IMR-90 (cell line): ENCODE data around the gene ROBO1. TPM values are rescaled to one million over a fixed set of nuclear protein-coding genes. Genes with fewer than 3 reads are reported as not detected.

Source experiments
- ATAC-seq: fragments of 200-7000 bp; cut with Tn5 transposase; 2 replicates; pipeline ENCODE4 v1.9.1; 2020; ENCODE audit warnings: low read depth, mild to moderate bottlenecking, moderate library complexity
- BruUV-seq: library from RNA; stranded (reverse); fragments of 400-500 nt; replicated peaks from 2 replicates; lab custom pipeline; 2021; lab: Mats Ljungman, UMichigan
- CTCF ChIA-PET: fragments of 300-600 bp; formaldehyde crosslinking; extraction: SDS; loops from one replicate; lab custom pipeline; 2021; ENCODE audit warnings: antibody characterized with exemption; lab: Yijun Ruan, JAX
- POLR2A ChIA-PET: fragments of 300-600 bp; sonication (Branson Sonifier 250); formaldehyde crosslinking; loops from one replicate; lab custom pipeline; 2022; ENCODE audit warnings: antibody characterized with exemption; ENCODE audit not compliant: unreplicated experiment; lab: Charles Lee
- DNase-seq: peaks from one replicate; pipeline ENCODE4 v3.0.0; 2013
- H2AFZ ChIP-seq: replicated peaks from 2 replicates; pipeline ENCODE3; 2013; ENCODE audit warnings: low read length, mild to moderate bottlenecking; ENCODE audit not compliant: poor library complexity
- H2AK5ac ChIP-seq: 2 replicates; pipeline ENCODE4 v1.6.1; 2013; ENCODE audit warnings: low read depth, low read length, inconsistent platforms
- H2AK9ac ChIP-seq: replicated peaks from 2 replicates; pipeline ENCODE3; 2013; ENCODE audit warnings: mild to moderate bottlenecking, low read depth, low read length, moderate library complexity; ENCODE audit not compliant: poor library complexity
- H2BK120ac ChIP-seq: 2 replicates; pipeline ENCODE4 v1.6.1; 2013; ENCODE audit warnings: low read depth, low read length, inconsistent platforms
- H2BK15ac ChIP-seq: 3 replicates; pipeline ENCODE4 v1.6.1; 2013; ENCODE audit warnings: low read depth, low read length, inconsistent platforms
- H2BK20ac ChIP-seq: 2 replicates; pipeline ENCODE4 v1.6.1; 2013; ENCODE audit warnings: low read depth, mild to moderate bottlenecking, inconsistent platforms, low read length, moderate library complexity
- H2BK5ac ChIP-seq: 2 replicates; pipeline ENCODE4 v1.6.1; 2013; ENCODE audit warnings: mild to moderate bottlenecking, low read depth, low read length, inconsistent platforms; ENCODE audit not compliant: poor library complexity, severe bottlenecking
- H3K14ac ChIP-seq: replicated peaks from 2 replicates; pipeline ENCODE4 v1.6.1; 2013; ENCODE audit warnings: low read depth, low read length, inconsistent platforms
- H3K18ac ChIP-seq: 2 replicates; pipeline ENCODE4 v1.6.1; 2013; ENCODE audit warnings: low read depth, low read length, control low read depth
- H3K23ac ChIP-seq: 2 replicates; pipeline ENCODE4 v1.6.1; 2013; ENCODE audit warnings: low read depth, low read length, inconsistent platforms
- H3K27ac ChIP-seq: 2 replicates; pipeline ENCODE4 v1.5.1; 2013; ENCODE audit warnings: mild to moderate bottlenecking, control low read depth, low read length; ENCODE audit not compliant: insufficient read depth
- H3K27me3 ChIP-seq: 2 replicates; pipeline ENCODE4 v1.6.1; 2013; ENCODE audit warnings: low read length; ENCODE audit not compliant: control insufficient read depth, insufficient read depth
- H3K36me3 ChIP-seq: 2 replicates; pipeline ENCODE4 v1.6.1; 2013; ENCODE audit warnings: low read length, mixed read lengths; ENCODE audit not compliant: control insufficient read depth, insufficient read depth
- H3K4ac ChIP-seq: 2 replicates; pipeline ENCODE4 v1.6.1; 2013; ENCODE audit warnings: low read depth, low read length, inconsistent platforms
- H3K4me1 ChIP-seq: 2 replicates; pipeline ENCODE4 v1.6.1; 2013; ENCODE audit warnings: low read length, mixed read lengths; ENCODE audit not compliant: control insufficient read depth, insufficient read depth
- H3K4me2 ChIP-seq: 2 replicates; pipeline ENCODE4 v1.6.1; 2013; ENCODE audit warnings: low read depth, mild to moderate bottlenecking, control low read depth, low read length, moderate library complexity
- H3K4me3 ChIP-seq: 2 replicates; pipeline ENCODE4 v1.5.1; 2013; ENCODE audit warnings: low read depth, mild to moderate bottlenecking, control low read depth, low read length, moderate library complexity; ENCODE audit not compliant: insufficient read depth
- H3K56ac ChIP-seq: 2 replicates; pipeline ENCODE4 v1.6.1; 2013; ENCODE audit warnings: low read length, inconsistent platforms; ENCODE audit not compliant: insufficient read depth; ENCODE audit errors: extremely low read depth
- H3K79me1 ChIP-seq, 2 experiments: 2 replicates each; pipeline ENCODE4 v1.6.1; 2013; ENCODE audit warnings: low read length in 2 of 2, inconsistent platforms in 1 of 2, low read depth in 1 of 2
- H3K9ac ChIP-seq: 2 replicates; pipeline ENCODE4 v1.6.1; 2013; ENCODE audit warnings: low read depth, low read length, control low read depth
- H3K9me1 ChIP-seq: 2 replicates; pipeline ENCODE4 v1.6.1; 2013; ENCODE audit warnings: low read length, inconsistent platforms; ENCODE audit not compliant: insufficient read depth
- H3K9me3 ChIP-seq: 2 replicates; pipeline ENCODE4 v1.6.1; 2013; ENCODE audit warnings: low read length; ENCODE audit not compliant: control insufficient read depth, insufficient read depth
- H4K20me1 ChIP-seq: 2 replicates; pipeline ENCODE4 v1.6.1; 2013; ENCODE audit warnings: low read length, inconsistent platforms; ENCODE audit not compliant: insufficient read depth
- H4K5ac ChIP-seq: 2 replicates; pipeline ENCODE4 v1.6.1; 2013; ENCODE audit warnings: mild to moderate bottlenecking, low read depth, low read length, control low read depth
- H4K8ac ChIP-seq, 2 experiments: 2 replicates each; pipeline ENCODE4 v1.6.1; 2013; ENCODE audit warnings: low read depth in 2 of 2, low read length in 2 of 2, control low read depth in 1 of 2, inconsistent platforms in 1 of 2
- H4K91ac ChIP-seq: 2 replicates; pipeline ENCODE4 v1.6.1; 2013; ENCODE audit warnings: low read depth, low read length, inconsistent platforms; ENCODE audit not compliant: insufficient read depth
- BHLHE40 ChIP-seq: fragments of 150-350 bp; IDR thresholded peaks from 2 replicates; pipeline ENCODE4 v1.6.1; 2016; ENCODE audit warnings: mild to moderate bottlenecking, low read depth, low read length
- CEBPB ChIP-seq: IDR thresholded peaks from 2 replicates; pipeline ENCODE4 v1.6.1; 2012; ENCODE audit warnings: low read depth, low read length, improper control_type of control experiment
- CHD1 ChIP-seq: IDR thresholded peaks from 2 replicates; pipeline ENCODE4 v1.6.1; 2012; ENCODE audit warnings: low read depth, low read length, improper control_type of control experiment
- CTCF ChIP-seq: conservative IDR thresholded peaks from 2 replicates; pipeline ENCODE4 v1.5.1; 2012; ENCODE audit warnings: mild to moderate bottlenecking, low read depth, low read length, improper control_type of control experiment
- ELK1 ChIP-seq: fragments of 150-350 bp; IDR thresholded peaks from 2 replicates; pipeline ENCODE4 v1.6.1; 2016; ENCODE audit warnings: low read depth, mild to moderate bottlenecking, low read length, moderate library complexity, borderline replicate concordance
- FOS ChIP-seq: fragments of 150-350 bp; IDR thresholded peaks from 2 replicates; pipeline ENCODE4 v1.6.1; 2016; ENCODE audit warnings: low read depth, low read length
- MAFK ChIP-seq: IDR thresholded peaks from 2 replicates; pipeline ENCODE4 v1.6.1; 2012; ENCODE audit warnings: low read depth, low read length, improper control_type of control experiment
- MAZ ChIP-seq: IDR thresholded peaks from 2 replicates; pipeline ENCODE4 v1.6.1; 2012; ENCODE audit warnings: low read depth, mild to moderate bottlenecking, low read length, improper control_type of control experiment, moderate library complexity, borderline replicate concordance
- MXI1 ChIP-seq: IDR thresholded peaks from 2 replicates; pipeline ENCODE4 v1.6.1; 2012; ENCODE audit warnings: low read depth, mild to moderate bottlenecking, low read length, moderate library complexity, borderline replicate concordance
- NFE2L2 ChIP-seq: fragments of 150-350 bp; IDR thresholded peaks from 2 replicates; pipeline ENCODE4 v1.6.1; 2016; ENCODE audit warnings: low read depth, mild to moderate bottlenecking, low read length
- POLR2A ChIP-seq: IDR thresholded peaks from 2 replicates; pipeline ENCODE4 v1.6.1; 2012; ENCODE audit warnings: mild to moderate bottlenecking, low read depth, low read length
- RAD21 ChIP-seq: IDR thresholded peaks from 2 replicates; pipeline ENCODE4 v1.6.1; 2012; ENCODE audit warnings: low read length, improper control_type of control experiment
- RCOR1 ChIP-seq: IDR thresholded peaks from 2 replicates; pipeline ENCODE4 v1.6.1; 2012; ENCODE audit warnings: mild to moderate bottlenecking, low read length, improper control_type of control experiment; ENCODE audit not compliant: insufficient replicate concordance
- RFX5 ChIP-seq: IDR thresholded peaks from 2 replicates; pipeline ENCODE4 v1.8.0; 2012; ENCODE audit warnings: low read depth, mild to moderate bottlenecking, low read length, moderate library complexity
- SMC3 ChIP-seq: fragments of 150-350 bp; IDR thresholded peaks from 2 replicates; pipeline ENCODE4 v1.6.1; 2016; ENCODE audit warnings: low read depth, mild to moderate bottlenecking, antibody characterized with exemption, low read length, moderate library complexity
- USF2 ChIP-seq: fragments of 150-350 bp; IDR thresholded peaks from 2 replicates; pipeline ENCODE4 v1.6.1; 2017; ENCODE audit warnings: mild to moderate bottlenecking, antibody characterized with exemption, low read length, low read depth
- WGBS, 2 experiments: methylation state at CpG; one replicate each; pipeline versions ENCODE4 v1.1.5 to v1.1.7; 2013; ENCODE audit warnings: missing lambda C conversion rate in 2 of 2; ENCODE audit not compliant: insufficient read length in 1 of 2; ENCODE audit errors: extremely low coverage in 2 of 2; 5-methylcytosine and 5-hydroxymethylcytosine counted together
- dilution Hi-C: fragments of 300-500 bp; cut with HindIII; formaldehyde crosslinking; loops from one replicate; pipeline ENCODE4 v1.14.3; 2018; ENCODE audit warnings: low sequenced_read_pairs; ENCODE audit not compliant: unreplicated experiment
- in situ Hi-C: fragments of 300-500 bp; cut with MboI; formaldehyde crosslinking; loops from 3 replicates; pipeline ENCODE4 v1.14.3; 2019; ENCODE audit warnings: low sequenced_read_pairs, inconsistent platforms, mixed read lengths
- intact Hi-C: fragments of 100-400 bp; cut with micrococcal nuclease; formaldehyde crosslinking; loops from 2 replicates; pipeline ENCODE4 v1.10.0; 2022
- polyA plus RNA-seq, 3 experiments: library from polyadenylated mRNA; depleted of rRNA; stranded (reverse); fragments of >200 nt; gene quantifications; 2 replicates each; pipeline ENCODE4 v1.2.3, GENCODE V29; 2012; ENCODE audit warnings: low replicate concordance in 1 of 3
- total RNA-seq: library from RNA; depleted of rRNA; stranded (reverse); fragments of >200 nt; gene quantifications from 2 replicates; pipeline ENCODE4 v1.2.3, GENCODE V29; 2012

The ROBO1 gene
- total and polyA plus RNA-seq, 2 of the 4 experiments (the other 2 are of a cell fraction) = 24.1 to 53.9 TPM

DNA sequence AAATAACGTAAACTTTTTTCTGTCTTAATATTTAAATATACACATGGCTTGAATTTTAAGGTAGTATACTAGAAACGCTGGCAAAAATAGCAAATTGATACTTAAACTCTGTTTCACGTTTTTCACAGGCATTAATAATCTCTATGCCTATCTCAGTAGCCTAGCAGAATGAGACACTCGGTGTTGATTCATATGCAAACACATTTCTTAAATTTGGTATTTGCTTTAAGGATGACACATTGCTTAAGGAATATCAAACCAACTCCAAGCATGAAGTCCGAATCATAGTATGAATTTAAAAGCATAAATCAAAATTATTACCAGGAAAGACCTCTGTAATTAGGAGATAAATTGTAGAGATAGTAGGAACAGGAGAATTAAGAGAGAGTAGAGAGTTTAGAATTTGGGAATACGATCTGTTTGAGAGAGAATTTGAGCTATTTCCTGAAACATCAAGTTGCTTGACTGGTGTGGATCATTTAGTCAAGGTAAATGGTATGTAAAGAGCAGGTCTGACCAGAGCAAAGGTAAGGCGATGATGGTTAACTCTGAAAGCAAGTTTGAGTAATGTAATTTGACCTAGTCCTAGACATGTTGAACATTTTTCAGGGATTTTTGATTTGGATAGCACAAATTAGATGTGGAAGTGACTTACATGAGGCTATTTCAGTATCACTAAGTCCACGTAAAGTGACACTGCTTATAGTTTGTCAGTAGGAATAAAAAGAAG, 236.1 kb downstream of the ROBO1 start:
- H4K20me1 ChIP-seq = no peaks in the 10 kb centered on the region
- in situ Hi-C loops = no loop called here
- no peak for TF ChIP-seq MAFK
- no peak for TF ChIP-seq MXI1
- TF ChIP-seq RAD21 = no peak
- no peak for TF ChIP-seq USF2
- TF ChIP-seq MAZ = no peak
- TF ChIP-seq CEBPB = no peak
- no peak for TF ChIP-seq CHD1
- no peak for TF ChIP-seq ELK1
- TF ChIP-seq BHLHE40 = no peak
- TF ChIP-seq NFE2L2 = no peak
- no peak for TF ChIP-seq FOS
- no peak for TF ChIP-seq RCOR1
- no peak for TF ChIP-seq CTCF
- no peak for TF ChIP-seq RFX5
- TF ChIP-seq POLR2A = no peak
- no peak for TF ChIP-seq SMC3

More for the DNA sequence above, 236.1 kb downstream of the ROBO1 start:
- Histone ChIP-seq H2AK5ac (no peak overlapping the region), H4K5ac (no peak overlapping the region), H4K91ac (no peak overlapping the region), H3K27ac (no peak overlapping the region), H2AK9ac (no peak overlapping the region), H2BK20ac (no peak overlapping the region), H3K23ac (no peak overlapping the region), H3K18ac (no peak overlapping the region), H3K9me3 (no peaks in the 10 kb centered on the region), H2BK15ac (no peak overlapping the region), H2BK120ac (no peak overlapping the region), H3K14ac (no peak overlapping the region), H3K9ac (no peak overlapping the region), H3K4me3 (no peak overlapping the region), H3K36me3 (no peaks in the 10 kb centered on the region), H3K4me1 (no peaks in the 10 kb centered on the region), H2AFZ (no peak overlapping the region), H3K4ac (no peak overlapping the region), H3K27me3 (no peaks in the 10 kb centered on the region), H3K79me1 (no peaks in the 10 kb centered on the region), H3K4me2 (no peak overlapping the region), H2BK5ac (no peak overlapping the region), H3K56ac (no peak overlapping the region), H3K9me1 (no peaks in the 10 kb centered on the region), H4K8ac (no peak overlapping the region)
- ChIA-PET POLR2A (no interaction called here), CTCF (interaction anchor here (1.0 kb wide), 1 partner anchor 10 kb away, joined by 3 read pairs; no protein-coding TSS in a partner anchor)
- no TSS peak for BruUV-seq
- ATAC-seq = no peak
- dilution Hi-C loops = no loop called here
- WGBS, 2 experiments = 33 to 100% methylated on average over 1 to 2 of the region's 8 CpGs
- intact Hi-C loops = no loop called here
- DNase-seq = no peak
